Upper lobe of left lung (tissue), 4 donors: ENCODE results near the gene SPTLC1.

Source experiments
- POLR2A ChIP-seq, 4 donors: fragments of 450-650 bp; IDR thresholded peaks; one replicate each; pipeline ENCODE4 v1.5.1; 2016 to 2017; ENCODE audit warnings: antibody characterized with exemption in 4 of 4, mild to moderate bottlenecking in 2 of 4
- TF ChIP-seq, protein P1 (sequence below), 6 experiments: fragments of 450-650 bp in 4 of 6; fragments of 200-600 bp in 2 of 6; sonication (generic) in 2 of 6; IDR thresholded peaks; one replicate each; pipeline ENCODE4 v1.5.1; 2016 to 2019; ENCODE audit warnings: antibody characterized with exemption in 6 of 6

DNA sequence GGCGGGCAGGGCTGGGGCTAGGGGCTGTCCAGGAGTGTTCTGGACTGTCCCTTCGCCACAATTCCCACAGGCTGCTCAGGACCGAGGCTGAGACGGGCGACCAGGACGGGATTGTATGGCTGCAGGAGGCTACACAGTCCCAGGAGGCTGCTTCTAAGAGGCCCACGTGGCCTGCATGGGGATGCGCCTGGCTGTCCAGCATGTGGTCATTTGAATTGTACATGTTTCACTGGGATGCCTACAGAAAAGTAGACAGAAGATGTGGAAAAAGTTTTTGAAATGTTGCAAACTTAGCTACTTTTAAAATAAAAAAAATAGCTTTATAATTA lies 32.6 kb upstream of the SPTLC1 start:
- TF ChIP-seq, protein P1, sequence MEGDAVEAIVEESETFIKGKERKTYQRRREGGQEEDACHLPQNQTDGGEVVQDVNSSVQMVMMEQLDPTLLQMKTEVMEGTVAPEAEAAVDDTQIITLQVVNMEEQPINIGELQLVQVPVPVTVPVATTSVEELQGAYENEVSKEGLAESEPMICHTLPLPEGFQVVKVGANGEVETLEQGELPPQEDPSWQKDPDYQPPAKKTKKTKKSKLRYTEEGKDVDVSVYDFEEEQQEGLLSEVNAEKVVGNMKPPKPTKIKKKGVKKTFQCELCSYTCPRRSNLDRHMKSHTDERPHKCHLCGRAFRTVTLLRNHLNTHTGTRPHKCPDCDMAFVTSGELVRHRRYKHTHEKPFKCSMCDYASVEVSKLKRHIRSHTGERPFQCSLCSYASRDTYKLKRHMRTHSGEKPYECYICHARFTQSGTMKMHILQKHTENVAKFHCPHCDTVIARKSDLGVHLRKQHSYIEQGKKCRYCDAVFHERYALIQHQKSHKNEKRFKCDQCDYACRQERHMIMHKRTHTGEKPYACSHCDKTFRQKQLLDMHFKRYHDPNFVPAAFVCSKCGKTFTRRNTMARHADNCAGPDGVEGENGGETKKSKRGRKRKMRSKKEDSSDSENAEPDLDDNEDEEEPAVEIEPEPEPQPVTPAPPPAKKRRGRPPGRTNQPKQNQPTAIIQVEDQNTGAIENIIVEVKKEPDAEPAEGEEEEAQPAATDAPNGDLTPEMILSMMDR (IDR thresholded peaks at IDR 0.05): no peak
- TF ChIP-seq POLR2A (IDR thresholded peaks at IDR 0.05): no peak
